GM21529 (cell line): ENCODE measurements around the gene CDKAL1.

Experiments used
- ATAC-seq: cut with Tn5 transposase; IDR thresholded peaks from one replicate; pipeline ENCODE4 v1.9.1; 2021; ENCODE audit not compliant: unreplicated experiment

The CDKAL1 gene

DNA sequence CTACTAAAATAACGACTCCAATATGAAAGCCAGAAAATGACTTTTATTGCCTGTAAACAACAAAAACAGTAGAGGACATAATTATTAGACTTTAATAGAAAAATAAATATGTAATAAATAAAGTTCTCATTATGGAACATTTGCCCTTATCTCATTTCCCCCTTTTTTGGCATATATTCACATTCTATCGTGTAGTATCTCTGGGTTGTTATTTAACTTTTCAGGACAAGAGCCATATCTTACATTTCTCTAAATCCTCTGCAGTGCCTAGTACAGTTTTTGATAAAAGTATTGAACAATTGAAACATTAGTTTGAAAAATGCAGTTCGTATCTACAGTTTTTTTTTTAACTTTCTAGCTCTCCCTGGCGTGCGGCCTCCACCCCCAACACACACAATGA, 617.3 kb downstream of the CDKAL1 start:
- ATAC-seq: no peak

GRCh38 chr6:21157186-21157929, 623.1 kb downstream of the CDKAL1 start:
- ATAC-seq: peak; percentile 85

DNA sequence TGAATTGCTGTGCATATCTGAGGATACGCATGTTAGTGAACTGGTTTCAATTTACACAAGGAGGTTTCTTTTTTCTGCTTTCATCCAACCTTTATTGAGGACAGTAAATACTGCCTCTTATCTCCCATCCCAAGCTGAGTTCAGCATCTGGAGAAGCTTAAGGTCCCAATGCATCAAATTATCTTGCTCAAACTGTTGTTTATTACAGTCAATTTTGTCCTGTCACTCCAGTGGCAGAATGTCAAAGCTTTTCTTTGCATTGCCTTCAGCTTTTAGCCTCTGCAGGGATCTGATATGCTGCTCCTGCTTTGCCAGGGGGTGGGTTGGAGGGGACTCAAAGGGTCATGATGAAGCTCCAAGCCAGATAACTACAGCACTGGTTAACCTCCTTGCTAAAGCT, 623.9 kb downstream of the CDKAL1 start:
- no peak for ATAC-seq

- no peak for ATAC-seq
Observed at GRCh38 chr6:21158873-21159272, 624.6 kb downstream of the CDKAL1 start.

GRCh38 chr6:21159465-21159864, 625.2 kb downstream of the CDKAL1 start:
- no peak for ATAC-seq

GRCh38 chr6:21161707-21162106, 627.5 kb downstream of the CDKAL1 start:
- no peak for ATAC-seq

DNA sequence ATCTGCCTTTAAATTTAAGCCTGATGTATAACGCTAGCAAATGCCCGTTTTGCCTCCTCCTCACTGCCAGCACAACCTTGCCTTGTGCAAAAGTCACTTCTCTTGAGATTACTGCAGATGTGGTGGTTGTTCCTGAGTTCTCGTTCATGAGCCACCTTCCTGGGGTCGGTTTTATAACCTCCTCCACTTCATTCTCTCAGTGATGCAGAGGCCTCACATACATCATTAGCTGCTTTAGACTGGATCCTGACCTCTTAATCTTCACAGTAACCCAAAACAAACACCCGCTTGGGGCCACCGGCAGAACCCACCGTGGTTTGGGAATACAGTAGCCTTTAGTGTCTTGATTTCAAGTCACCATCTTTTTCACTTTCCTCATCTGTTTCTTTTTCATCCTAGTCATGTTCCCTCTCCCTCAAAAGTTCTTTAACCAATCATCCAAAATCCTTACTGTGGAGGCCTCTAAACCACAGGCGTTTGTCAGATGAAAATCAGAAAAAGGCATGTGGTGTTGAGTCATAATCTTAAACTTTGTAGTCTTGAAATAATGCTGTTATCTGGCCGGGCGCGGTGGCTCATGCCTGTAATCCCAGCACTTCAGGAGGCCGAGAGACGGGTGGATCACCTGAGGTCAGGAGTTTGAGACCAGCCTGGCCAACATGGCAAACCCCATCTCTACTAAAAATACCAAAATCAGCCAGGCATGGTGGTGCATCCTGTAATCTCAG, 629.0 kb downstream of the CDKAL1 start:
- ATAC-seq: no peak

GRCh38 chr6:21163838-21164180, 629.6 kb downstream of the CDKAL1 start:
- ATAC-seq: no peak

GRCh38 chr6:21164768-21165326, 630.6 kb downstream of the CDKAL1 start:
- peak; percentile 75 for ATAC-seq

DNA sequence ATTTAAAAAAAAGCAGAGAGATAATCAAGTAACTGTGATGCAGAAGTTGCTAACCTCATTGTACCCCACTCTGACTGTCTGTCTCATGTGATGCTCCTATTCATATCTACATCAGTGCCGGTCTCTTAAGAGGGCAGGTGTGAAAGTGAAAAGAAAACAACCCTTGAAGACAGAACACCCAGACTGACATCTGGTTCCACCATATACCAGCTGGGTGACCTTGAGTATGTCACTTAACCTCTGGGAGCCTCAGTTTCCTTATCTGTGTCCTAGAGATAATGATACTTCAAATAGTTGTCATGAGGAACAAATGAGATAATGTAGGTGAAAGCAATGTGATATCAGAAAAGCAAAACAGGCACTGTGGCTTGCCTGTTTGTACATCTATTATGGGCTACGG, 632.5 kb downstream of the CDKAL1 start:
- no peak for ATAC-seq

GRCh38 chr6:21167790-21168189, 633.5 kb downstream of the CDKAL1 start:
- ATAC-seq: no peak

GRCh38 chr6:21171801-21172200, 637.5 kb downstream of the CDKAL1 start:
- ATAC-seq: no peak

GRCh38 chr6:21173031-21173430, 638.8 kb downstream of the CDKAL1 start:
- no peak for ATAC-seq

GRCh38 chr6:21173678-21174077, 639.4 kb downstream of the CDKAL1 start:
- no peak for ATAC-seq

DNA sequence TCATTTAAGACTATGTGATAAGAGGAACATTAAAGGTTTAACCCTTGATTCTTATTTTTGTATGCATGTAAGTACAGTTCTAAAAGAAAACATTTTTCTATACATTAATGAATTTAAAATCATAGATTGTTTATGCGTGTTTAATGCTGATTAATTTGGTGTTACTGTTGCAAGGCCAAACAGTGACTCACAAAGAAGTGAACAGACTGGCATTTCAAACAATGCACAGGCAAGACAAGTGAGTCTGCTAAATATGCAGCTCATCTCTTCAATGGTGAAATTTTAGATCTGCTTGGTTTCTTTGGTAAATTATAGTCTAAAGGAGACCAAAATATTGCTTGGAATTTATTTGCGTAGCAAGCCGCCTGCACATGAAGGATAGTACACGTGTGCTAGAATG, 641.9 kb downstream of the CDKAL1 start:
- ATAC-seq: no peak

- ATAC-seq: peak; percentile 57
Observed at GRCh38 chr6:21180155-21180554, 645.9 kb downstream of the CDKAL1 start.

DNA sequence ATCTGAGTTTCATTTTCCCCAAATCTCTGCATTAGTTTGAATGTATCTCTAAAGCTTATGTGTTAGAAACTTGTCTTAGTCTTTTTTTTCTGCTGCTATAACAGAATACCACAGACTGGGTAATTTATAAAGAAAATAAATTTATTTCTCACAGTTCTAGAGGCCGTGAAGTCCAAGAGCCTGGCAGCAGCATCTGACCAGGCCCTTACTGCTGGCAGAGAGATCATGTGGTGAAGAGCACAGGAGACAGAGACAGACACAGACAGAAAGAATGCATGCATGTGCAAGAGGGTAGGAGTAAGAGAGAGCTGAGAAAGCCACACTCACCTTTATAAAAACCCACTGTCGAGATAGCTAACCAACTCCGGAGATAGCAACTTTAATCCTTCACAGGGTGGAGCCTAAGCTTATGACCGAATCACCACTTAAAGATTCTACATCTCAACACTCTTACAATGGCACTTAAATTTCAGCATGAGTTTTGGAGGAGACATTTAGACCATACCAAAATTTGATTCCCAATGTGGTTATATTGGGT, 646.6 kb downstream of the CDKAL1 start:
- ATAC-seq: no peak

GRCh38 chr6:21181866-21182265, 647.6 kb downstream of the CDKAL1 start:
- ATAC-seq: peak; percentile 76

DNA sequence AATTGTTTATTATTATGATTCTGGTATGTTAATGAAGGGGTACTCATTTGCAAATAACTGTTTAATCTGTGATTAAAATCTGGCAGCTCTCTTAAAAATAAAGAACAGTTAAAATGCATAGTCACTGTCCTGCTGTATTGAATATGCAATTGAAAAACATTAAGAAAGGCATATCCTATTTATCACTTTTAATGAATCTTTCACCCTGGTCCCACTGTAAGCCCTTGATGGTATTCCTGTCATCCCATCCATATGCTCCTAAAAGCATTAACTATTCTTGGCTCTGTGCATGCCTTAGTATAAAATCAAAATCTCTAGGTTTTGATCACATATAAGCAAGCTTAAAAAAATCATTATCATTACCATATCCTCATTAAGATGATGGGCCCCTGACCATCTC, 648.3 kb downstream of the CDKAL1 start:
- no peak for ATAC-seq

DNA sequence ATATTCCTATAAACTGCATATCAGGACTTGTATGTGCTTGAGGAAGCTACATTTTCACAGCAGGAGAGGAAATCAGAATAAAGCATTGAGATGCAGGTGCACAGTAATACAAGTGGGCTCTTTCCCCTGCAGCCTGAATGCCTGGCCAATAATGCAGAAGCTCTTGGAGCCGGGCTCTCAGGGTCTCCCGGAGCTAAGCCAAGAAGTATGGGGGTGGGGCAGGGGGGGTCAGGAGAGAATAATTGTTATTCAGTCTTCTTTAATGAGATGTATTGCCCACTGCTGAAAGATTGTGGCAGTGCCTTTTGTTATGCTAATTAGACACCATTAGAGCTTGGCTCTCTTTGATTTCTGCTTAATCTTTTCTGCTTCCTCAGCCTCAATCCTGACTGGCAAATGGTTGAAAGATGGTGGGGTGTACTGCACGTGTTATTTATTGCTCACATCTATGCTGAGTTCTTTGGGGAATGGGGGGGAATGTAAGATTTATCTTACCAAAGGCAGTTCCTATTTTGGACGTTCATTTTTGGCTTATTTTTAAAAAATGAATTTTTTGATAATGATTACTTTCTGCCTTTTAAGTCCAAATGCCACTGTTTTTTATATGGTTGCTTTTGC, 651.7 kb downstream of the CDKAL1 start:
- ATAC-seq: no peak

DNA sequence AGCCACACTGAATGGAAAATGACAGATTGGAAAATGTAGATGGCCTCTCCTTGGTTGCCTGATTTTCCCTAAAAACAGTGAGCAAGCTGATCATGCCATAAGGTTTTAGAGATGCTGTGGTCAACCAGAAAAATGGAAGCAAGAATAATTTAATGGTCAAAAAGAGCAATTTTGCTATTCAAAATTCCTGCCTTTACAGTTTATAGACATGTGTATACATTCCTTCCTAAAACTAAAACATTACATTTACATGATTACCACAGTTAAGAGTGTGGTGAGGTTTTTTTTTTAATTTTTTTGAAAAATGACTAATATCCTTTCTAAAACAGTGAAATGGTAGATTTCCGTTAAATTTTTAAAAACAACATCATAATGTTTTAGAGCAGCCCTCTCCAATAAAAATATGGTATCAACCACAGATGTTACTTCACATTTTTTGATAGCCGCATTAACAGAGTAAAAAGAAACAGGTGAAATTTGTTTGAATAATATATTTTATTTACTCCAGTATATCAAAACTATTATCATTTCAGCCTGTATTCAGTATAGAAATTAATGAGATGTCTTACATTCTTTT, 652.3 kb downstream of the CDKAL1 start:
- no peak for ATAC-seq
